ENCODE measurements around the gene FPR1. TPM values are rescaled to one million over a fixed set of nuclear protein-coding genes. Genes with fewer than 3 reads are reported as not detected.

Gene FPR1
- total RNA-seq, 2 experiments from 2014 or later, result 1.2 to 1.9 TPM

GRCh38 chr19:51722492-51722891, 29.2 kb downstream of the FPR1 start:
- peaks cover 71% of the 10 kb centered on the region for H3K27me3 Mint-ChIP-seq
- intact Hi-C loops (cut with DNase I, micrococcal nuclease), result no loop called here
- ChIA-PET CTCF (no interaction called here), POLR2A (no interaction called here)
- no peak overlapping the region for H3K4me3 Mint-ChIP-seq
- H3K9me3 Mint-ChIP-seq, result no peaks in the 10 kb centered on the region
- Histone ChIP-seq H3K4me3 (ENCODE audit: low read length) (no peak overlapping the region), H3K36me3 (ENCODE audit: insufficient read depth, low read length) (no peaks in the 10 kb centered on the region), H3K9me3 (ENCODE audit: control insufficient read depth in 1 of 2, insufficient read depth in 1 of 2, low read length in 2 of 2) (peaks cover 0 to 23% of the 10 kb centered on the region in 2 experiments), H3K4me1 (ENCODE audit: insufficient read depth, low read length) (no peaks in the 10 kb centered on the region), H3K27me3 (ENCODE audit: control insufficient read depth in 1 of 2, insufficient read depth in 2 of 2, low read length in 2 of 2) (peaks cover 36 to 44% of the 10 kb centered on the region in 2 experiments), H3K27ac (ENCODE audit: low read depth in 1 of 2, low read length in 2 of 2) (no peak overlapping the region)
- DNase-seq (no peak), ATAC-seq (ENCODE audit: poor library complexity) (no peak)
- no peak overlapping the region for H3K27ac Mint-ChIP-seq
- no peaks in the 10 kb centered on the region for H3K4me1 Mint-ChIP-seq (ENCODE audit: low read depth)
- TF ChIP-seq CTCF (IDR thresholded peaks at IDR 0.05), result no peak
- no peaks in the 10 kb centered on the region for H3K36me3 Mint-ChIP-seq (ENCODE audit: low read depth)

- H3K4me3 Mint-ChIP-seq, result no peak overlapping the region
- no peaks in the 10 kb centered on the region for H3K36me3 ChIP-seq (ENCODE audit: insufficient read depth, low read length)
- no peak overlapping the region for H3K4me3 ChIP-seq (ENCODE audit: low read length)
- H3K9me3 Mint-ChIP-seq, result no peaks in the 10 kb centered on the region
- no peak for DNase-seq
- H3K9me3 ChIP-seq (ENCODE audit: control insufficient read depth in 1 of 2, insufficient read depth in 1 of 2, low read length in 2 of 2), result peaks cover 0 to 17% of the 10 kb centered on the region in 2 experiments
- ChIA-PET POLR2A (no interaction called here), CTCF (no interaction called here)
- ATAC-seq (ENCODE audit: poor library complexity), result no peak
- no peak for TF ChIP-seq CTCF (IDR thresholded peaks at IDR 0.05)
- H3K4me1 Mint-ChIP-seq (ENCODE audit: low read depth), result no peaks in the 10 kb centered on the region
- H3K4me1 ChIP-seq (ENCODE audit: insufficient read depth, low read length), result no peaks in the 10 kb centered on the region
- peaks cover 31 to 40% of the 10 kb centered on the region in 2 experiments for H3K27me3 ChIP-seq (ENCODE audit: control insufficient read depth in 1 of 2, insufficient read depth in 2 of 2, low read length in 2 of 2)
- H3K27ac Mint-ChIP-seq, result no peak overlapping the region
- no peaks in the 10 kb centered on the region for H3K36me3 Mint-ChIP-seq (ENCODE audit: low read depth)
- H3K27ac ChIP-seq (ENCODE audit: low read depth in 1 of 2, low read length in 2 of 2), result no peak overlapping the region
- intact Hi-C loops (cut with DNase I, micrococcal nuclease), result no loop called here
- H3K27me3 Mint-ChIP-seq, result peaks cover 72% of the 10 kb centered on the region
Measured at GRCh38 chr19:51721905-51722304, 29.8 kb downstream of the FPR1 start.

- Histone ChIP-seq H3K4me1 (ENCODE audit: insufficient read depth, low read length) (no peaks in the 10 kb centered on the region), H3K27me3 (ENCODE audit: control insufficient read depth in 1 of 2, insufficient read depth in 2 of 2, low read length in 2 of 2) (peaks cover 34 to 40% of the 10 kb centered on the region in 2 experiments), H3K4me3 (ENCODE audit: low read length) (no peak overlapping the region), H3K9me3 (ENCODE audit: control insufficient read depth in 1 of 2, insufficient read depth in 1 of 2, low read length in 2 of 2) (peaks cover 0 to 5% of the 10 kb centered on the region in 2 experiments), H3K27ac (ENCODE audit: low read depth in 1 of 2, low read length in 2 of 2) (no peak overlapping the region), H3K36me3 (ENCODE audit: insufficient read depth, low read length) (no peaks in the 10 kb centered on the region)
- peaks cover 3% of the 10 kb centered on the region for H3K9me3 Mint-ChIP-seq
- intact Hi-C loops (cut with DNase I, micrococcal nuclease), result loop anchor here in 1 of 2 experiments (5.0 kb wide), 1 partner anchor 47 kb away; no protein-coding TSS in a partner anchor
- no peaks in the 10 kb centered on the region for H3K36me3 Mint-ChIP-seq (ENCODE audit: low read depth)
- H3K4me3 Mint-ChIP-seq, result no peak overlapping the region
- H3K27ac Mint-ChIP-seq, result no peak overlapping the region
- peaks cover 64% of the 10 kb centered on the region for H3K27me3 Mint-ChIP-seq
- TF ChIP-seq CTCF (IDR thresholded peaks at IDR 0.05), result no peak
- ChIA-PET CTCF (no interaction called here), POLR2A (no interaction called here)
- no peak for ATAC-seq (ENCODE audit: poor library complexity)
- DNase-seq, result no peak
- H3K4me1 Mint-ChIP-seq (ENCODE audit: low read depth), result no peaks in the 10 kb centered on the region
Measured at GRCh38 chr19:51719251-51719988, 32.3 kb downstream of the FPR1 start.
